GM19324 (cell line): ENCODE data around the gene ADIPOR2.
"Not testable (repeated sequence)": the region's sequence is repeated elsewhere in the genome, so short reads cannot be mapped to it uniquely, and the experiment has no call there.

Source experiments
- ATAC-seq: cut with Tn5 transposase; IDR thresholded peaks from one replicate; pipeline ENCODE4 v1.9.1; 2021; ENCODE audit warnings: mild to moderate bottlenecking, moderate library complexity; ENCODE audit not compliant: unreplicated experiment, low FRiP score

The ADIPOR2 gene

DNA sequence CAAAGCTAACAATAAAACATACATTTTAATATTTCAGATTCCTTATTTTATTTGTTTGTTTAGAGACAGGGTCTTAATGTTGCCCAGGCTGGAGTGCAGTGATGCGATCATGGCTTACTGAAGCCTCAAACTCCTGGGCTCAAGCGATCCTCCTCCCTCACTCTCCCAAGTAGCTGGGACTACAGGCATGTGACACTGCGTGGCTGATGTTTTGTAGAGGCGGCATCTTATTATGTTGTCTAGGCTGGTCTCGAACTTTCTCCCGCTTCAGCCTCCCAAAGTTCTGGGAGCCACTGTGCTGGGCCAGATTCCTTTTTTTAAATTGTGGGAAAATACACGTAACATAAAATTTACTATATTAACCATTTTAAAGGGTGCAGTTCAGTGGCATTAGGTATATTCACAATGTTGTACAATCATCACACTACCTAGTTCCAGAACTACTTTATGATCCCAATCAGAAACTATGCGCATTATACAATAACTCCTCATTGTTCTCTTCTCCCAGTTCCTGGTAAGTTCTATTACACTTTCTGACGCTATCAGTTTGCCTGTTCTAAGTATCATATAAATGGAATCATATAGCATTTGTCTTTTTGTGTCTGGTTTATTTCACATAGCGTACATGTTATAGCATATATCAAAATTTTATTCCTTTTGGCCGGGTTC lies 40.3 kb downstream of the ADIPOR2 start:
- ATAC-seq = no peak

DNA sequence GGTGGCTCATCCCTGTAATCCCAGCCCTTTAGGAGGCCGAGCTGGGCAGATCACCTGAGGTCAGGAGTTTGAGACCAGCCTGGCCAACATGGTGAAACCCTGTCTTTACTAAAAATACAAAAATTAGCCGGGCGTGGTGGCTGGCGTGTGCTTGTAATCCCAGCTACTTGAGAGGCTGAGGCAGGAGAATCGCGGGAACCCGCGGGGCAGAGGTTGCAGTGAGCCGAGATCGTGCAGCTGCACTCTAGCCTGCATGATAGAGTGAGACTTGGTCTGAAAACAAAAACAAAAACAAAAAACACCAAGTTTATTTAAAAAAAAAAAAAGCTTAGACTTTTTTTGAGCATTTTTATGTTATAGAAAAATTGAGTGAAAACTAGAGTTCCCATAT lies 40.8 kb downstream of the ADIPOR2 start:
- ATAC-seq = not testable (repeated sequence)

DNA sequence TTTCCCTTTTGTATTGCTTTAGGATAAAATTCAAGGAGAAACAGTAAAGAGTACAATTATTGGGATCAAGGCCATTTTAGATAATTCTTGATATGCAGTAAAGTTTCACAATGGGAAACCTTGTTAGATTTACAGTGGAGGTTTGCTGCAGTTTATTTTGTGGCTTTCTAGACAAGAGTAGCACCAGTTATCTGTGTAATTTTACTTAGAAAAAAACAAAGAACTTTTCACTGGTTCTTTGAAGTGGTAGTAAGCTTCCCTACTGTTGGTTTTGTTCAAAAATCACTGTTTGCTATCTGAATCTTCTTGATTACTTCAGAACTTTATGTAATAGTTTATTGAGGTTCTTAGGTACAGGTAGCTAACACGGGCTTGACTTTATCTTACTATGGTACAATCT lies 42.0 kb downstream of the ADIPOR2 start:
- no peak for ATAC-seq

DNA sequence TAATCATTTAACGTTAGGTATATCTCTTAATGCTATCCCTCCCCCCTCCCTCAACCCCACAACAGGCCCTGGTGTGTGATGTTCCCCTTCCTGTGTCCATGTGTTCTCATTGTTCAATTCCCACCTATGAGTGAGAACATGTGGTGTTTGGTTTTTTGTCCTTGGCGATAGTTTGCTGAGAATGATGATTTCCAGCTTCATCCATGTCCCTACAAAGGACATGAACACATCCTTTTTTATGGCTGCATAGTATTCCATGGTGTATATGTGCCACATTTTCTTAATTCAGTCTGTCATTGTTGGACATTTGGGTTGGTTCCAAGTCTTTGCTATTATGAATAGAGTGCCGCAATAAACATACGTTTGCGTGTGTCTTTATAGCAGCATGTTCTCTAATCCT lies 42.8 kb downstream of the ADIPOR2 start:
- ATAC-seq = not testable (repeated sequence)

DNA sequence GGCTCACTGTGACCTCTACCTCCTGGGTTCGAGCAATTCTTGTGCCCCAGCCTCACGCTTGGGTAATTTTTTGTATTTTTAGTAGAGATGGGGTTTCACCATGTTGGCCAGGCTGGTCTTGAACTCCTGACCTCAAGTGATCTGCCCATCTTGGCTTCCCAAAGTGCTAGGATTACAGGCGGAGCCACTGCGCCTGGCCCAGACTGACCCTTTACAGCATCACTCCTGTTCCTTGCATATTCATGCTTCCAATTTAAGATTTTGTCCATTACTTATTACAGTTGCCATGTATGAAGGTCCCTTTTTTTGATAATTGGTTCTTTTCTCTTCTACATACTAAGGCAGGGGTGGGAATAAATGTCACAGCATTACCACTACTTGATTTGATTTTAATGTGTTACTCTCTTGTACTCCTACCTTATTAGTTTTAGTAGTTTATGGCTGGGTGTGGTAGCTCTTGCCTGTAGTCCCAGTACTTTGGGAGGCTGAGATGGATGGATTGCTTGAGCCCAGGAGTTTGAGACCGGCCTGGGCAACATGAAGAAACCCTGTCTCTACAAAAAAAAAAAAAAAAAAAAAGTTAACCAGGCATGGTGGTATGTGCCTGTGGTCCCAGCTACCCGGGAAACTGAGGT lies 46.9 kb downstream of the ADIPOR2 start:
- ATAC-seq = no peak

DNA sequence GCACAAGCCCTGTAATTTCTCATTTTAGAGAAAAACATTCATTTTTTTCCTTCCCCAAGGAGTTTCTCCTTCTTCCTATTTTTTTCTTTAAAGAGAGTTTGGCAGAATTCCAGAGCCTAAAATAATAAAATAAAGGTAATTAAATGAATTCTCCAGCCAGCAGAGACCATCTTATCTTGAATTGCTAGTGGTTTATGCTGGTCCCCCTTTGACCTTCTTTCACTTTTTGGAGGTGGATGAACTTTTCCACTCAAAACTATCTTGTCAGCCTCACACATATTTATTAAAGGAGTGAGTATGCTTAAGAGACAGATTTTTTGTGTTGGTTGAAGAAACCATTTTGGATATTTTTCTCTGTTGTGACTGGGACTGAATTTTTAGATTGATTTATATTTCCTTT lies 47.6 kb downstream of the ADIPOR2 start:
- ATAC-seq = no peak

DNA sequence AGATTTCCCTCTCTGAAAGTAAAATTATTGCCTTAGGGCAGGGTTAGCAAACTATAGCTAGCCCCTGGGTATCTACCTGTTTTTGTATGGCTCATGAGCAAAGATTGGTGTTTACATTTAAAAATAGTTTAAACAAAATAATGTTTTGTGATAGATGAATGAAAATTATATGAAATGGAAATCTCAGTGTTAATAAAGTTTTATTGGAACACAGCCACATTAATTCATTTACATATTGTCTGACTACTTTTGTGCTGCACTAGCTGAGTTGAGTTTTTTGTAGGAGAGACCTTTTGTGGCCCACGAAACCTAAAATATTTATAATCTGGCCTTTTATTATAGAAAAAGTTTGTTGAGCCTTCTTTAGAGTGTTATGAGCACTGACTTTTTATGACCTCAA lies 48.5 kb downstream of the ADIPOR2 start:
- ATAC-seq = no peak

DNA sequence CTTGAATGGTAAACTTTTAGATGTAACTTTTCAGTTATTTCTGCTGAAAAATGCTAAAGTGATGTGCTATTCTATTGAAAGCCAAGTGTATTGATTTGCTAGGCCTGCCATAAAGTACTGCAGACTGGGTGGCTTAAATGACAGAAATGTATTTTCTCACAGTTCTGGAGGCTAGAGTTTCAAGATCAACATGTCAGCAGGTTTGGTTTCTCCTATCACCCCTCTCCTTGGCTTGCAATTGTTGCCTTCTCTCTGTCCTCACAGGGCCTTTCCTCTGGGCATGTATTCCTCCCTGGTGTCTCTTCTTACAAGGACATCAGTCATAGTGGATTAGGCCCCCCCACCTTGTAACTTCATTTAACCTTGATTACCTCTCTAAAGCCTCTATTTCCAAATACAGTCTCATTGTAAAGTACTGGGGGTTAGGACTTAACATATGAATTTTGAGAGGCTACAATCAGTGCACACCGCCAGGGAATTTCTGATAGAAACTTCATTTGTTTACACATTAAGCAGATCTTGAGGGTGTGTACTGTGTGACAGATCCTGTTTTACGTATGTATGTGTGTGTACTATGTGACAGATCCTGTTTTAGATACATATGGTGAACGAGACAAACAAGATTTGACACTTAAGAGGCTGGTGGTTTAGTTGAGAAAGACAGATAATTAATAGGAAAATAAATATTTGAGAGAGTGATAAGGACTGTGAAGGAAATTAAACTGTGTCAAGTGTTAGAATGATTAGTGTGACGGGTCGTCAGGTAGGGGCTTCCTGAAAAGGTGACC lies 49.5 kb downstream of the ADIPOR2 start:
- no peak for ATAC-seq

DNA sequence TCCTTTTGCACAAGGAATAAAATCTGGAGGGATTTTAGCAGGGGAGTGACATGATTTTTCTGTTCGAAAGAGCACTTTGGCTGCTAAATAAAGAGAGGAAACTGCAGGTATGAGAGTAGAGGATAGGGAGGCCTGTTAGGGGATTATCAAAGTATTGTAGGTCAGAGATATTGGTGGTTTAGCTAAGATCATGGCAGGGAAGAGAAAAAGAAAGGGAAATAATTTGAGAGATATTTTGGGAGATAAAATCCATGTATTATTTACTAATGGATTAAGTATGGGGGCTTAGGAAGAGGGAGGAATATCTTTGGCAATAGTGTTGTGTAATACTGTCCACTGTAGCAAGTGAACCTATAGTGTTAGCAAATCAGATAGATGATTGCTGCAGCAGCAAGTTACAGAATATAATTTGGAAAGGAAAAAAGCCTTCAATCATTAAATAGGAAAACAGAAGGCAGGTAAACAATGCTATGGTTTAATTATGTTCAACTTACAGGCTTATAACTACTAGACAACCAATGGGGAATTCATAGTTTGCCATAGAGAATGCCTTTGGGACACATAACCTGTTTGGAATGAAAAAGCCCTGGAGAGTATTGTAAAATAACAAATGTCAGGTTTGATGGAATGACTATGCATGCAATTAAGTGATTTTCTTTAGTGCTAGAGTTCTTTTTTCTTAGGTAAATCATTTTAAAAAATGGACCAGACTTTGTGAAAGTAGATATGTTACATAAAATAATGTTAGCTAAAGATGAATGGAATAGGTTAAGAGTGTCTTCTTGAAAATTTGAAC lies 50.5 kb downstream of the ADIPOR2 start:
- no peak for ATAC-seq

DNA sequence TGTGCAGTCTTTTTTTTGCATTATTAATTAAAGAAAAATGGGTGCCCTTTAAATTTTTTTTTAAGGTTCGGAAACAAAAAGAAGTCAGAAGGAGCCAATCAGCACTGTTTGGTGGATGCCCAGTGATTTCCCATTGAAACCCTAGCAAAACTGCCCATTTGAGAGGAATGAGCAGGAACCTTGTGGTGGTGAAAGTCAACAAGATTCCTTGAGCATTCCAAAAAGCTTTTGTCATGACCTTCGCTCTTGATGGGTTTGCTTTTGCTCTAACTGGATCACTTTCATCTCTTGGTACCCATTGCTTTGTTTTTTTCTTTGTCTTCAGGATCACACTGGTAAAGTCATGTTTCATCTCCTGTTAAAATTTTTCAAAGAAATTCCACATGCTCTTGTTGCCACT lies 54.1 kb downstream of the ADIPOR2 start:
- no peak for ATAC-seq

DNA sequence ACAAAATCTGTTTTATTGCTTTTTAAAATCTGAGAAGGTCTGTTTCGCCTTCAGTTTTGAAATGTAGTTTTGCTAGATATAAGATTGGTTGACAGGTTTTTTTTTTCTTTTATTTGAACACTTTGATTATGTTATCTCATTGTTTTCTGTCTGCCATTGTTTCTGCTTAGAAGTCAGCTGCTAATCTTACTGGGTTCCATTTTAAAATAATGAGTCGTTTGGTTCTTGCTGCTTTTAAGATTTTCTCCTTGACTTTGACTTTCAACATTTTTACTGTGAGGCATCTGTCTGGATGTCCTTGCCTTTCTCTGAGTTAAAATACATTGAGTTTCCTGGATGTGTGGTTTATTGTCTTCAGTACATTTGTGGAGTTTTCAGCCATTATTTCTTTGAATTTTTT lies 56.7 kb downstream of the ADIPOR2 start:
- no peak for ATAC-seq

DNA sequence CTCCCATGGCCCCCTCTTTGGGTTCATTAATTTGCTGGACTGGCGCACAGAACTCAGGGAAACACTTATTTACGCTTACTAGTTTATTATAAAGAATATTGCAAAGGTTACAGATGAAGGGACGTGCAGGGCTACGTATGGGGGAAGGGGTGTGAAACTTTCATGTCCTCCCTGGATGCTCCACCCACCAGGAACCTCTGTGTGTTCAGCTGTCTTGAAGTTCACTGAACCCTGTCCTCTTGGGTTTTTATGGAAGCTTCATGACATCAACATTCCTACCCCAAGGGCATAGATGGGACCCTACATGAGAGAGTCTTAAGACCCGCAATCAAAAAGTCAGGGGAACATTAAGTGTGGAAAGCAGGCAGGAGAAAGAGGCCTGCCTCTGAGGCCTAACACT lies 58.1 kb downstream of the ADIPOR2 start:
- ATAC-seq = no peak

DNA sequence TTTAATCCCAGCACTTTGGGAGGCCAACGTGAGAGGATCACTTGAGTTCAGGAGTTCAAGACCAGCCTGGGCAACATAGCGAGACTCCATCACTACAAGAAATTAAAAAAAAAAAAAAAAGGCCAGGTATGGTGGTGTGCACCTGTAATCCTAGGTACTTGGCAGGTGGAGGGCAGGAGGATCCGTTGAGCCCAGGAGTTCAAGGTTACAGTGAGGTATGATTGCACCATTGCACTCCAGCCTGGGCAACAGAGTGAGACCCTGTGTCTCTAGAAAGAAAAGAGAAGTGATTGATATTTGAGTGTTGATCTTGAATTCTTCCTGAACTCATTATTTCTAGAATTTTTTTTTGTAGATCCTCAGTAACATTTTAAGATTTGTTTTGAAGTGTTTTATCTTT lies 59.4 kb downstream of the ADIPOR2 start:
- ATAC-seq = no peak

DNA sequence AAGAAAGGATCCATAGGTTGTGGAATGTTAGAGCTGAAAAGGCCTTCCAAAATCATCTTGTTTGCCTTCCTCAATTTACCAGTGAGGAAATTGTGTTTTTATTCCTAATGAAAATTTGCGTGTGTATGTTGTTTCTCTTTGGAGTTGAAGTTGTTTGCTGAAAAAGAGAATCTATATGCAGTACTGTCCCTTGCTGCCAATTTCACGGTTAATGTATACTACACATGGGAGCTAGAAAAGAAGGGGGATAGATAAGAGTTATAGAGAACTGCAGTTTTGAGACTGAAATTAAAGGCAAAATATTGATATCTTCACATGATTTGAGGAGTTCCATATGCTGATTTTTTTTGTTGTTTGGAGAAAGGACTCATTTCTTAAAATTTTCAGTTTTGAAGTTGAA lies 67.5 kb downstream of the ADIPOR2 start:
- no peak for ATAC-seq

DNA sequence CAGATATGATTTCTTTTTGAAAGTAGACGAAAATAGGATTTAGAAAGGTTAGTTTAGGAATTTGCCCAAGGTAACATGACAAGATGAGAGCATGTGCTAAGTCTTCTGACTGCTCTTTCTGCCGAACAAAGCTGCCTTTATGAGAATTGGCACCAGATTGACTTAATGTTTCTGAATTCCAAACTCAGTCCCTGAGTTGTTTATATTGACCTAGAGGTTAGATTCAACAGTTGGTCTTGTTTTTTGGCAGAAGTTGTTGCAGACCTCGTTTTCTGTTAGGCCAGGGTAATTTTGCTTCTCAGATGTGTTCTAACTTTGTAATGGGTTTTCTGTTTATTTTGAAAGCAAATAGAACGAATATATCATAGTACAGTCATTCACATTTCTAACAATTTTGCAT lies 68.0 kb downstream of the ADIPOR2 start:
- ATAC-seq = no peak

DNA sequence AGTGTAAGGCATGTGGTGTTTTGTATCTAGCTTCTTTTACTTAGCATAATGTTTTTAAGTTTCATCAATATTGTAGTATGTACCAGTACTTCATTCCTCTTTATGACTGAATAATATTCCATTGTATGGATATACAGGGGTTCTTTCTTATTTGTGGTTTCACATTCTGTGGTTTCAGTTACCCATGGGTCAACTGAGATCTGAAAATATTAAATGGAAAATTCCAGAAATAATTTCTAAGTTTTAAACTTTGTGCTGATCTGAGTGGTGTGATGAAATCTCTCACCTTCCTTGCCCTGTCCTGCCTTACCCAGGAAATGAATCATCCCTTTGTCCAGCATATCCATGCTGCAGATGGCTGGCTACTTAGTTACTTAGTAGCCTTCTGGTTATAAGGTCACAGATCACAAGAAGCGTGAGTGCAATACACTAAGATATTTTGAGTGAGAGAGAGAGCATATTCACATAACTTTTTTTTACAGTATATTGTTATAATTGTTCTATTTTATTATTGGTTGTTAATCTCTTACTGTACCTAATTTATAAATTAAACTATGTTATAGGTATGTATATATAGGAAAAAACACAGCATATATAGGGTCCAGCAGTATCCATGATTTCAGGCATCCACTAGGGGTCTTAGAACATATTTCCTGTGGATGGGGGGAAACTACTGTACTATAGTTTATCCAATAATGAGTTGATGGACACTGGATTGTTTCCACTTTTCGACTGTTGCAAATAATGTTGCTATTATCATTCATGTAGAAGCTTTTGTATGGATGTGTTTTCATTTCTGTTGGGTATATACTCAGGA lies 69.9 kb downstream of the ADIPOR2 start:
- ATAC-seq = no peak

DNA sequence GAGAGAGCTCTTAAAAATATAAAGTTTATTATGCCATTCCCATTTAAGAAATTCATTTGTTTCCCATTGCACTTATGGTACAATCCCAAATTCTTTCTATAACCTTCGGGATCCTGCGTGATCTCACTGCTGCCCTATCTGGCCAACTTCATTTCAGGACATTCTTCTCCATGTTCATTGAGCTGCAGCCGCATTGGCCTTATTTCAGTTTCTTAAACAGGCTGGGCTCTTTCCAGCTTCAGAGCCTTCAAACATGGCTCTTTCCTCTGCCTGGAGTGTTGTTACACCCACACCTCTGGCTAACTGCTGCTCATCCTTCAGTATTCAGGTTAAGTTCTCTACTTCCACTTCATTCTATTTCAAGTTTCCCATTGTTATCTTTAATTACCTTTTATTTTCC lies 71.0 kb downstream of the ADIPOR2 start:
- ATAC-seq = no peak

DNA sequence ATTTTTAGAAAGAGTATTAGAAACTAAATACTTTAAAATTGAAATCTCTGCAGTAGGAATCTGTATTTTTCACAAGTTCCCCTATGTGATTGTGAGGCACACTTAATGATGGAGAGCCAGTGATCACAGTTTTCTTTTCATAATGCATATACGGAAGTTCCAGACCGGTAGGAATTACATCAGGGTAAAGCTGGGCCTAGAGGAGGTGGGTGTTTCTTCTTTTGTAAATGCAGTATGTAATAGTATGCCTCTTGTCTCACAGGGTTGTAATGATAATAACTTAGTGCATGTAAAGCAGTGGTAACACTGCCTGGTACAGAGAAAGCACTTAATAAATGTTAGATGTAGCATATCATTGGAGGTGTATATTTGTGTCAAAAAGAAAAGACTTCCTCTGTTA lies 72.3 kb downstream of the ADIPOR2 start:
- no peak for ATAC-seq

DNA sequence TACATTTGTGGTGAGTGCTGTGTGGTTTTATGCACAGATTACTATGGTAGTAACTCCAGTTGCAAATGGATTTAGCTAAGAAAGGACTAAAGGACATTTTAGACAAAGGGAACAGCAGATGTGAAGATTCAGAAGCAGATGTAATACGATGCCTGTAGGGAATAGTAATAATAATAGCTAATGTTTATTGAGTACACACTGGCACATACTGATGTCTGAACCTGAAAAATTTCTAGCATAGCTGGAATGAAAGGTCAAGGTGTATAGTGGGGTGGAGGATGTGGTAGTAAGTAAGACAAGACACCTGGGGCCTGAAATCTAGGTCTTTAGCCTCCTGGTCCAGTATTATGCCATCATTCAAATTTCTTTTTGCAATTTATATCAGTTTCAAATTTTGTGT lies 75.2 kb downstream of the ADIPOR2 start:
- ATAC-seq = no peak

DNA sequence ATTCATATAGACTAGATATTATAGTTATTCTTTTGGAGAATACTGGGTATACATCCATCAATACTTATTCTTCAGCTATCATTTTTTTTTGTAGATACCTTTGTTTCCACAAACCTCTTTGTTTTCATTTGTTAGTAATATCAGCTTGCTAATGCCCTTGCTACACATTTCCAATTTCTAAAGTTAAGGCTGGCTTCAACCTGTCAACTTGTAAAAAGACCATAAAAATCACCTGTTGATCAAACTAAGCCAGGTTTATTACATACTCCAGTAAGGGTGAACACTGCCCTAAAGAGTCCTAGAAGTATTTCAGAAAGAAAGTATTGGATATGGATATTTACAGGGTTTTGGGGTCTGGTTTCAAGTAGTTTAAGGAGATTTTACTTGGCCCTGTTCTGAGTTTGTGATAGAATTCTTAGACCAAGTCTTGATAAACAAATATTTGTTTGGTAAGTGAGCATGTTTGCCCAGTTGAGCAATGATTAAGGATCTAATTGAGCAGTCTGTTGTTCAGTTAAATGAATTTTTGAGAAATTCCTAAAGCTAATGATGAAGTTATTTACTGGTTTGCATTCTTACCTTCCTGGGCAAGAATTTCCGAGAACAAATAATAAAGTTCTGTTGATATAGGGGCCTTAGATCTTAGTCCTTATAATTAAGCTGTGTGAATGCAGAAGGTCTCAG lies 76.7 kb downstream of the ADIPOR2 start:
- ATAC-seq = no peak
